ENCODE results near the gene DTNBP1. TPM values are rescaled to one million over a fixed set of nuclear protein-coding genes. Genes with fewer than 3 reads are reported as not detected.
A peak's percentile ranks its signal among the peaks of the same experiment; 100 is the strongest.

DTNBP1 gene
- total and polyA plus RNA-seq, 7 experiments from 2014 or later, result 19.8 to 40.0 (median 27.4) TPM

GRCh38 chr6:15561447-15562199, 101.2 kb downstream of the DTNBP1 start:
- H3K27me3 Mint-ChIP-seq, result no peaks in the 10 kb centered on the region
- H3K4me3 Mint-ChIP-seq, result no peak overlapping the region
- no peak overlapping the region for H3K27ac ChIP-seq (ENCODE audit: low read depth, low read length)
- H3K36me3 ChIP-seq (ENCODE audit: control insufficient read depth in 2 of 3, insufficient read depth in 3 of 3, low read length in 3 of 3), result no peaks in the 10 kb centered on the region
- no peak overlapping the region for H3K4me3 ChIP-seq (ENCODE audit: low read length)
- intact Hi-C loops (cut with micrococcal nuclease), result no loop called here
- peaks cover 0 to 22% (median 11%) of the 10 kb centered on the region in 7 donors for H3K4me1 Mint-ChIP-seq
- H3K36me3 Mint-ChIP-seq, result peaks cover 2 to 27% (median 10%) of the 10 kb centered on the region in 5 donors
- no peak overlapping the region for H3K27ac Mint-ChIP-seq
- DNase-seq, result no peak
- no peaks in the 10 kb centered on the region for H3K9me3 Mint-ChIP-seq
- no peak for ATAC-seq
- no peaks in the 10 kb centered on the region for H3K4me1 ChIP-seq (ENCODE audit: control insufficient read depth in 2 of 2, insufficient read depth in 2 of 2, low read length in 2 of 2)
- H3K27me3 ChIP-seq (ENCODE audit: control insufficient read depth in 2 of 2, insufficient read depth in 2 of 2, low read length in 2 of 2), result no peaks in the 10 kb centered on the region
- ChIA-PET CTCF (no interaction called here), POLR2A (no interaction called here)
- no peaks in the 10 kb centered on the region for H3K9me3 ChIP-seq (ENCODE audit: control insufficient read depth in 2 of 3, low read length in 3 of 3)

GRCh38 chr6:15560713-15561112, 102.1 kb downstream of the DTNBP1 start:
- no peaks in the 10 kb centered on the region for H3K27me3 ChIP-seq (ENCODE audit: control insufficient read depth in 2 of 2, insufficient read depth in 2 of 2, low read length in 2 of 2)
- no peak for ATAC-seq
- POLR2A ChIA-PET, result no interaction called here
- H3K27ac Mint-ChIP-seq, result no peak overlapping the region
- no peak overlapping the region for H3K27ac ChIP-seq (ENCODE audit: low read depth, low read length)
- H3K4me3 ChIP-seq (ENCODE audit: low read length), result no peak overlapping the region
- no peaks in the 10 kb centered on the region for H3K9me3 ChIP-seq (ENCODE audit: control insufficient read depth in 2 of 3, low read length in 3 of 3)
- peaks cover 0 to 28% (median 9%) of the 10 kb centered on the region in 5 donors for H3K36me3 Mint-ChIP-seq
- H3K4me1 ChIP-seq (ENCODE audit: control insufficient read depth in 2 of 2, insufficient read depth in 2 of 2, low read length in 2 of 2), result no peaks in the 10 kb centered on the region
- no peaks in the 10 kb centered on the region for H3K27me3 Mint-ChIP-seq
- peaks cover under 1 to 24% (median 12%) of the 10 kb centered on the region in 7 donors for H3K4me1 Mint-ChIP-seq
- H3K9me3 Mint-ChIP-seq, result no peaks in the 10 kb centered on the region
- no peaks in the 10 kb centered on the region for H3K36me3 ChIP-seq (ENCODE audit: control insufficient read depth in 2 of 3, insufficient read depth in 3 of 3, low read length in 3 of 3)
- no peak overlapping the region for H3K4me3 Mint-ChIP-seq
- CTCF ChIA-PET, result no interaction called here
- intact Hi-C loops (cut with micrococcal nuclease), result no loop called here
- DNase-seq, result no peak

- Mint-ChIP-seq H3K36me3 (peaks cover 0 to 25% (median 4%) of the 10 kb centered on the region in 5 donors), H3K27me3 (no peaks in the 10 kb centered on the region), H3K27ac (no peak overlapping the region), H3K9me3 (no peaks in the 10 kb centered on the region), H3K4me3 (no peak overlapping the region), H3K4me1 (peaks cover 0 to 39% (median 33%) of the 10 kb centered on the region in 7 donors)
- Histone ChIP-seq H3K9me3 (ENCODE audit: control insufficient read depth in 2 of 3, low read length in 3 of 3) (no peaks in the 10 kb centered on the region), H3K36me3 (ENCODE audit: control insufficient read depth in 2 of 3, insufficient read depth in 3 of 3, low read length in 3 of 3) (no peaks in the 10 kb centered on the region), H3K27ac (ENCODE audit: low read depth, low read length) (no peak overlapping the region), H3K27me3 (ENCODE audit: control insufficient read depth in 2 of 2, insufficient read depth in 2 of 2, low read length in 2 of 2) (no peaks in the 10 kb centered on the region), H3K4me1 (ENCODE audit: control insufficient read depth in 2 of 2, insufficient read depth in 2 of 2, low read length in 2 of 2) (no peaks in the 10 kb centered on the region), H3K4me3 (ENCODE audit: low read length) (no peak overlapping the region)
- intact Hi-C loops (cut with micrococcal nuclease), result no loop called here
- POLR2A ChIA-PET, result no interaction called here
- CTCF ChIA-PET, result no interaction called here
- ATAC-seq (no peak), DNase-seq (no peak)
These were observed 105.7 kb downstream of the DTNBP1 start for GRCh38 chr6:15557174-15557573.

GRCh38 chr6:15556711-15557110, 106.1 kb downstream of the DTNBP1 start:
- POLR2A ChIA-PET, result no interaction called here

GRCh38 chr6:15555101-15556038, 107.5 kb downstream of the DTNBP1 start:
- Histone ChIP-seq H3K27me3 (ENCODE audit: control insufficient read depth in 2 of 2, insufficient read depth in 2 of 2, low read length in 2 of 2) (no peaks in the 10 kb centered on the region), H3K4me3 (ENCODE audit: low read length) (no peak overlapping the region), H3K36me3 (ENCODE audit: control insufficient read depth in 2 of 3, insufficient read depth in 3 of 3, low read length in 3 of 3) (no peaks in the 10 kb centered on the region), H3K27ac (ENCODE audit: low read depth, low read length) (no peak overlapping the region), H3K9me3 (ENCODE audit: control insufficient read depth in 2 of 3, low read length in 3 of 3) (no peaks in the 10 kb centered on the region), H3K4me1 (ENCODE audit: control insufficient read depth in 2 of 2, insufficient read depth in 2 of 2, low read length in 2 of 2) (no peaks in the 10 kb centered on the region)
- H3K27ac Mint-ChIP-seq, result no peak overlapping the region
- CTCF ChIA-PET, result no interaction called here
- H3K9me3 Mint-ChIP-seq, result no peaks in the 10 kb centered on the region
- DNase-seq (no peak), ATAC-seq (no peak)
- POLR2A ChIA-PET, result no interaction called here
- no peaks in the 10 kb centered on the region for H3K27me3 Mint-ChIP-seq
- peaks cover 8 to 54% (median 47%) of the 10 kb centered on the region in 7 donors for H3K4me1 Mint-ChIP-seq
- H3K4me3 Mint-ChIP-seq, result no peak overlapping the region
- peaks cover 0 to 30% (median 4%) of the 10 kb centered on the region in 5 donors for H3K36me3 Mint-ChIP-seq
- intact Hi-C loops (cut with micrococcal nuclease), result no loop called here

More at GRCh38 chr6:15556711-15557110, 106.1 kb downstream of the DTNBP1 start:
- ATAC-seq (no peak), DNase-seq (no peak)
- H3K36me3 Mint-ChIP-seq, result peaks cover 0 to 25% (median 4%) of the 10 kb centered on the region in 5 donors
- H3K27ac Mint-ChIP-seq, result peak overlapping the region in 1 of 9 donors; percentile 60
- peaks cover 5 to 44% (median 38%) of the 10 kb centered on the region in 7 donors for H3K4me1 Mint-ChIP-seq
- intact Hi-C loops (cut with micrococcal nuclease), result no loop called here
- no peaks in the 10 kb centered on the region for H3K9me3 Mint-ChIP-seq
- CTCF ChIA-PET, result no interaction called here
- H3K4me3 Mint-ChIP-seq, result no peak overlapping the region
- no peaks in the 10 kb centered on the region for H3K27me3 ChIP-seq (ENCODE audit: control insufficient read depth in 2 of 2, insufficient read depth in 2 of 2, low read length in 2 of 2)
- no peaks in the 10 kb centered on the region for H3K9me3 ChIP-seq (ENCODE audit: control insufficient read depth in 2 of 3, low read length in 3 of 3)
- H3K27me3 Mint-ChIP-seq, result no peaks in the 10 kb centered on the region
- H3K36me3 ChIP-seq (ENCODE audit: control insufficient read depth in 2 of 3, insufficient read depth in 3 of 3, low read length in 3 of 3), result no peaks in the 10 kb centered on the region
- H3K4me1 ChIP-seq (ENCODE audit: control insufficient read depth in 2 of 2, insufficient read depth in 2 of 2, low read length in 2 of 2), result no peaks in the 10 kb centered on the region
- H3K4me3 ChIP-seq (ENCODE audit: low read length), result no peak overlapping the region
- no peak overlapping the region for H3K27ac ChIP-seq (ENCODE audit: low read depth, low read length)

GRCh38 chr6:15554728-15555100, 108.1 kb downstream of the DTNBP1 start:
- peaks cover 0 to 28% (median 4%) of the 10 kb centered on the region in 5 donors for H3K36me3 Mint-ChIP-seq
- ATAC-seq (no peak), DNase-seq (no peak)
- no peaks in the 10 kb centered on the region for H3K9me3 Mint-ChIP-seq
- intact Hi-C loops (cut with micrococcal nuclease), result no loop called here
- Histone ChIP-seq H3K36me3 (ENCODE audit: control insufficient read depth in 2 of 3, insufficient read depth in 3 of 3, low read length in 3 of 3) (no peaks in the 10 kb centered on the region), H3K4me3 (ENCODE audit: low read length) (no peak overlapping the region), H3K27ac (ENCODE audit: low read depth, low read length) (no peak overlapping the region), H3K4me1 (ENCODE audit: control insufficient read depth in 2 of 2, insufficient read depth in 2 of 2, low read length in 2 of 2) (no peaks in the 10 kb centered on the region), H3K9me3 (ENCODE audit: control insufficient read depth in 2 of 3, low read length in 3 of 3) (no peaks in the 10 kb centered on the region), H3K27me3 (ENCODE audit: control insufficient read depth in 2 of 2, insufficient read depth in 2 of 2, low read length in 2 of 2) (no peaks in the 10 kb centered on the region)
- H3K4me1 Mint-ChIP-seq, result peaks cover 8 to 54% (median 47%) of the 10 kb centered on the region in 7 donors
- no peaks in the 10 kb centered on the region for H3K27me3 Mint-ChIP-seq
- H3K27ac Mint-ChIP-seq, result no peak overlapping the region
- CTCF ChIA-PET, result no interaction called here
- POLR2A ChIA-PET, result no interaction called here
- H3K4me3 Mint-ChIP-seq, result no peak overlapping the region
